Fibroblast of lung (primary cell): ENCODE measurements around the gene RBM12. TPM values are rescaled to one million over a fixed set of nuclear protein-coding genes. Genes with fewer than 3 reads are reported as not detected.
A peak's percentile ranks its signal among the peaks of the same experiment; 100 is the strongest.

Experiments
- DNase-seq, 2 donors: peaks; one replicate each; pipeline versions ENCODE4 v3.0.0 to v3.0.0-alpha.2; 2010; ENCODE audit warnings: low read depth in 2 of 2
- H2AFZ ChIP-seq: 2 replicates; pipeline ENCODE4 v1.5.1; 2012; ENCODE audit warnings: low read length, control low read depth, inconsistent platforms
- H3K27ac ChIP-seq: 2 replicates; pipeline ENCODE4 v1.5.1; 2011; ENCODE audit warnings: low read length, control low read depth; ENCODE audit not compliant: insufficient read depth
- H3K27me3 ChIP-seq: 2 replicates; pipeline ENCODE4 v1.5.1; 2011; ENCODE audit warnings: mild to moderate bottlenecking, low read length; ENCODE audit not compliant: control insufficient read depth, insufficient read depth
- H3K36me3 ChIP-seq: 2 replicates; pipeline ENCODE4 v1.5.1; 2011; ENCODE audit warnings: low read length; ENCODE audit not compliant: control insufficient read depth, insufficient read depth
- H3K4me1 ChIP-seq: 2 replicates; pipeline ENCODE4 v1.5.1; 2011; ENCODE audit warnings: low read length; ENCODE audit not compliant: control insufficient read depth, insufficient read depth; ENCODE audit errors: extremely low read depth
- H3K4me2 ChIP-seq: 2 replicates; pipeline ENCODE4 v1.5.1; 2011; ENCODE audit warnings: low read length, control low read depth; ENCODE audit not compliant: insufficient read depth; ENCODE audit errors: extremely low read depth
- H3K4me3 ChIP-seq, 4 experiments: fragments of 200-600 bp in 1 of 4; sonication (generic) in 1 of 4; replicated peaks in 1 of 4; 2 replicates each; pipeline ENCODE4 v1.5.1; 2011 to 2016; ENCODE audit warnings: low read length in 4 of 4, low read depth in 3 of 4, mild to moderate bottlenecking in 3 of 4, control low read depth in 2 of 4, inconsistent platforms in 1 of 4, mixed read lengths in 1 of 4; ENCODE audit not compliant: insufficient read depth in 1 of 4; ENCODE audit errors: control extremely low read depth in 1 of 4
- H3K79me2 ChIP-seq: 2 replicates; pipeline ENCODE4 v1.5.1; 2012; ENCODE audit warnings: mild to moderate bottlenecking, low read length, inconsistent platforms; ENCODE audit not compliant: control insufficient read depth, insufficient read depth
- H3K9ac ChIP-seq: 2 replicates; pipeline ENCODE4 v1.5.1; 2011; ENCODE audit warnings: mild to moderate bottlenecking, low read length, control low read depth; ENCODE audit not compliant: insufficient read depth
- H3K9me3 ChIP-seq: 2 replicates; pipeline ENCODE4 v1.5.1; 2012; ENCODE audit warnings: low read depth, low read length; ENCODE audit not compliant: control insufficient read depth, insufficient read depth
- H4K20me1 ChIP-seq: 2 replicates; pipeline ENCODE4 v1.5.1; 2011; ENCODE audit warnings: low read length; ENCODE audit not compliant: control insufficient read depth, insufficient read depth; ENCODE audit errors: extremely low read depth
- EZH2 ChIP-seq: IDR thresholded peaks from 2 replicates; pipeline ENCODE4 v1.5.1; 2012; ENCODE audit warnings: low read length, control low read depth, mild to moderate bottlenecking; ENCODE audit errors: missing control alignments
- polyA plus RNA-seq, 2 donors: library from polyadenylated mRNA; depleted of rRNA in 1 of 2; stranded (reverse) in 1 of 2; unstranded in 1 of 2; fragments of >200 nt; gene quantifications; 2 replicates each; pipeline ENCODE4 v1.2.1, GENCODE V29; 2011 to 2012; ENCODE audit warnings: missing spikeins in 1 of 2
- total RNA-seq: library from RNA; depleted of rRNA; stranded (reverse); fragments of >200 nt; gene quantifications from 2 replicates; pipeline ENCODE4 v1.2.1, GENCODE V29; 2014
- TF ChIP-seq, protein P1 (sequence below), 2 donors: IDR thresholded peaks in 1 of 2; conservative IDR thresholded peaks in 1 of 2; 1 replicate in 1 of 2; 2 replicates in 1 of 2; pipeline ENCODE4 v1.5.1; 2011 to 2012; ENCODE audit warnings: low read length in 2 of 2, control low read depth in 1 of 2, inconsistent platforms in 1 of 2, low read depth in 1 of 2, mild to moderate bottlenecking in 1 of 2

RBM12 gene
- total and polyA plus RNA-seq, 2 donors (not counting 1 experiment from before 2014, with no cell fraction given), result 29.9 to 109 TPM

DNA sequence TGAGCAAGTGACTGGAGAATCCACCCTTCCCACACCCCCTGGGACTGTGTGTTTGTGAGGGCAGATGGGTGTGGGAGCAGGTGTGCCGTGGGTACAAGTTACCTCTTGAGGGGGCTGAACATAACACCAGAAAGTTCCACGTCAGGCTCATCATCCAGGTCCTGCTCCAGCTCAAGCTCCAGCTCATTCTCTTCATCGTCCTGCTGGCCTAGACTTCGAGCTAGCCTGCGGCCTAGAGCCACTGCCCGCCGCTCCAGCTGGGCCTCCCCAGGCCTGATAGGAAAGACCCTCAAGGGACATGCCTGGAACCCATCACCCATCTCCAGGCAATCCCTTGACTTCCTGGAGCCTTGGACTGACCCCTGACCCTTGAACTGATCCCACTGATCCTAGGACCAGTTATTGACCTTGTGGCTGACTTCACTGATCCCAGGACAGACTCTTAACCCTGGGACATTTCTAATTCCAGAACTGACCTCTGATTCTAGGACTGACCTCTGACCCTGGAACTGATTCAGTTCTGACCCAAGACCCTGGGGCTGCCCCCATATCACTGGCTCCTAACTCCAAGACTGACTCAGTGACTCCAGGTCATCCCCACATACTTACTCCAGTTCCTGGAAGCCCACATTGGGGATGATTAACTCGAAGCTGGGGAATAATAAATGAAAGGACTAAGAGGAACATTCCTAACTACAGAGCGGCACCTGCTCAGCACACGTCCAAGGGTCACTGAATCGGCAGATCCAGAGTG, 60.8 kb downstream of the RBM12 start:
- H3K27ac ChIP-seq, result no peak overlapping the region
- no peak overlapping the region for H3K4me2 ChIP-seq
- H3K27me3 ChIP-seq, result peaks cover 7% of the 10 kb centered on the region
- no peaks in the 10 kb centered on the region for H3K36me3 ChIP-seq
- no peak for TF ChIP-seq EZH2
- TF ChIP-seq, protein P1, sequence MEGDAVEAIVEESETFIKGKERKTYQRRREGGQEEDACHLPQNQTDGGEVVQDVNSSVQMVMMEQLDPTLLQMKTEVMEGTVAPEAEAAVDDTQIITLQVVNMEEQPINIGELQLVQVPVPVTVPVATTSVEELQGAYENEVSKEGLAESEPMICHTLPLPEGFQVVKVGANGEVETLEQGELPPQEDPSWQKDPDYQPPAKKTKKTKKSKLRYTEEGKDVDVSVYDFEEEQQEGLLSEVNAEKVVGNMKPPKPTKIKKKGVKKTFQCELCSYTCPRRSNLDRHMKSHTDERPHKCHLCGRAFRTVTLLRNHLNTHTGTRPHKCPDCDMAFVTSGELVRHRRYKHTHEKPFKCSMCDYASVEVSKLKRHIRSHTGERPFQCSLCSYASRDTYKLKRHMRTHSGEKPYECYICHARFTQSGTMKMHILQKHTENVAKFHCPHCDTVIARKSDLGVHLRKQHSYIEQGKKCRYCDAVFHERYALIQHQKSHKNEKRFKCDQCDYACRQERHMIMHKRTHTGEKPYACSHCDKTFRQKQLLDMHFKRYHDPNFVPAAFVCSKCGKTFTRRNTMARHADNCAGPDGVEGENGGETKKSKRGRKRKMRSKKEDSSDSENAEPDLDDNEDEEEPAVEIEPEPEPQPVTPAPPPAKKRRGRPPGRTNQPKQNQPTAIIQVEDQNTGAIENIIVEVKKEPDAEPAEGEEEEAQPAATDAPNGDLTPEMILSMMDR (conservative IDR thresholded peaks at IDR 0.05 in 1 of 2, IDR thresholded peaks at IDR 0.05 in 1 of 2; ENCODE audit: low read depth in 1 of 2, low read length in 2 of 2), result no peak
- no peaks in the 10 kb centered on the region for H4K20me1 ChIP-seq
- H3K9ac ChIP-seq, result no peak overlapping the region
- H3K79me2 ChIP-seq, result no peaks in the 10 kb centered on the region
- DNase-seq, result no peak
- no peaks in the 10 kb centered on the region for H3K9me3 ChIP-seq
- H2AFZ ChIP-seq, result no peak overlapping the region
- H3K4me1 ChIP-seq, result peaks cover 6% of the 10 kb centered on the region
- no peak overlapping the region for H3K4me3 ChIP-seq

DNA sequence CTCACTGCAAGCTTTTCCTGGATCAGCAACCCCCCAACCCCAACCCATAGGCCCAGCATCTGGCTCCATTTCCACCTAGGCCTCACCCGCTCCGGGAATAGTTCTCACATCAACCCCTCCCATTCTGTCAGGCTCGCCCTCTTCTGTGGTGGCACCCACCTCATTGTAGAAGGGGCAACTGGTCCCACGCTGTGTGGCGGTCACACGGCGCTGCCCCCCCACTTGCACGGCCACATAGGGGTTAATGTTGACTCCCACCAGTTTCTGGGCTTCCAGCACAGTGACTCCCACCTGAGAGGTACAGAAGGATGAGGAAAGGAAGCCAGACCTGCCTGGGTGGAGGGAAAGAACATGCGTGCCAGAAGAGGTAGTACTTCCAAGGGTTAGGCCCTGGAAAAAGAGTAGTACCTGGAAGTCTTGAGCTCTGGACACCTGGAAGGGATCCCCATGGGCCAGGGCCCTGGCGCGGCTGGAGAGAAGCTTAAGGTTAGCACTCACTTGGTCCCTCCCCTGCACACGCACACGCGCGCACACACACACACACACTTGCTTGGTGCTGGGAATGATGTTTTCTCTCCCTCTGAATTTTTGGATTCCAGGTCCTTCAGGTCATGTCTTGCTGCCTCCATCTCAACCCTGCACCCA, 61.7 kb downstream of the RBM12 start:
- Histone ChIP-seq H3K27me3 (peaks cover 7% of the 10 kb centered on the region), H3K79me2 (no peaks in the 10 kb centered on the region), H2AFZ (no peak overlapping the region), H3K9me3 (no peaks in the 10 kb centered on the region), H3K9ac (no peak overlapping the region), H3K4me2 (no peak overlapping the region), H3K27ac (no peak overlapping the region), H3K4me1 (peaks cover 6% of the 10 kb centered on the region), H4K20me1 (no peaks in the 10 kb centered on the region), H3K4me3 (no peak overlapping the region), H3K36me3 (no peaks in the 10 kb centered on the region)
- DNase-seq, result no peak
- TF ChIP-seq EZH2, result no peak
- TF ChIP-seq, protein P1 (conservative IDR thresholded peaks at IDR 0.05 in 1 of 2, IDR thresholded peaks at IDR 0.05 in 1 of 2; ENCODE audit: low read depth in 1 of 2, low read length in 2 of 2), result no peak

DNA sequence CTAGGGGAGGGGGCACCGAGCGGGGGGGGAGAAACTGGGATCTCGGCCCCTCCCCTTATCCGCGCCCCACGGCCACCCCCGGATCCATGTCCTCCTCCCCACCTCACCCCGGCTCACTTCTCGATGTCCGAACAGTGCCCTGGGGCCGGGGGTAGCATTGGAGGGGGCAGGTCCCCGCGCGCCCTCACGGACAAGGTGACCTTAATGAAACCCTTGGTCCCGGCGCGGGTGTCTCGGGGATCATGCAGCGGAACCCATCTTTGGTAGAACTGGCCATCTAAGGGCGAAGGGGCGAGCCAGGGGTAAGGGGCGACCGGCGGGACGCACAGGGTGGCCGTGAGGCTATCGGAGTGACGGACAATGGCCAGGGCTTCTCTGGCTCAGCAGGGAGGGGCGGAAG, 62.7 kb downstream of the RBM12 start:
- no peaks in the 10 kb centered on the region for H3K79me2 ChIP-seq
- H3K36me3 ChIP-seq, result no peaks in the 10 kb centered on the region
- H3K9me3 ChIP-seq, result no peaks in the 10 kb centered on the region
- peak overlapping the region; percentile 95 for H3K4me2 ChIP-seq
- TF ChIP-seq EZH2, result no peak
- TF ChIP-seq, protein P1 (conservative IDR thresholded peaks at IDR 0.05 in 1 of 2, IDR thresholded peaks at IDR 0.05 in 1 of 2; ENCODE audit: low read depth in 1 of 2, low read length in 2 of 2), result no peak
- H3K4me1 ChIP-seq, result peaks cover 6% of the 10 kb centered on the region
- no peak overlapping the region for H3K27ac ChIP-seq
- DNase-seq, result no peak
- no peak overlapping the region for H3K9ac ChIP-seq
- no peak overlapping the region for H2AFZ ChIP-seq
- H3K27me3 ChIP-seq, result peaks cover 7% of the 10 kb centered on the region
- peak overlapping the region in 1 of 4 experiments; percentile 48 for H3K4me3 ChIP-seq
- no peaks in the 10 kb centered on the region for H4K20me1 ChIP-seq
